ENCODE measurements around the gene CAMK2G. TPM values are rescaled to one million over a fixed set of nuclear protein-coding genes. Genes with fewer than 3 reads are reported as not detected.
A peak's percentile ranks its signal among the peaks of the same experiment; 100 is the strongest.

Gene CAMK2G
- total and polyA plus RNA-seq, 2 experiments from 2014 or later, result 30.6 to 34.1 TPM

GRCh38 chr10:73854310-73854709 is 20.0 kb downstream of the CAMK2G start:
- no peaks in the 10 kb centered on the region for H3K9me3 Mint-ChIP-seq
- peaks cover 22% of the 10 kb centered on the region for H4K20me1 ChIP-seq (replicated peaks; ENCODE audit: insufficient read depth)
- peaks cover 15% of the 10 kb centered on the region for H3K79me2 ChIP-seq (replicated peaks; ENCODE audit: insufficient read depth)
- H3K27ac ChIP-seq (ENCODE audit: low read depth), result no peak overlapping the region
- TF ChIP-seq ZNF331 (CRISPR knock-in tag; IDR thresholded peaks at IDR 0.05; ENCODE audit: low read depth), result no peak
- TF ChIP-seq JUNB (IDR thresholded peaks at IDR 0.05; ENCODE audit: unreplicated experiment), result no peak
- TF ChIP-seq, protein P1, sequence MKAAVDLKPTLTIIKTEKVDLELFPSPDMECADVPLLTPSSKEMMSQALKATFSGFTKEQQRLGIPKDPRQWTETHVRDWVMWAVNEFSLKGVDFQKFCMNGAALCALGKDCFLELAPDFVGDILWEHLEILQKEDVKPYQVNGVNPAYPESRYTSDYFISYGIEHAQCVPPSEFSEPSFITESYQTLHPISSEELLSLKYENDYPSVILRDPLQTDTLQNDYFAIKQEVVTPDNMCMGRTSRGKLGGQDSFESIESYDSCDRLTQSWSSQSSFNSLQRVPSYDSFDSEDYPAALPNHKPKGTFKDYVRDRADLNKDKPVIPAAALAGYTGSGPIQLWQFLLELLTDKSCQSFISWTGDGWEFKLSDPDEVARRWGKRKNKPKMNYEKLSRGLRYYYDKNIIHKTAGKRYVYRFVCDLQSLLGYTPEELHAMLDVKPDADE (IDR thresholded peaks at IDR 0.05), result no peak
- no peak for TF ChIP-seq STAT1 (IDR thresholded peaks at IDR 0.05; ENCODE audit: unreplicated experiment)
- TF ChIP-seq REST (IDR thresholded peaks at IDR 0.05; ENCODE audit: unreplicated experiment), result no peak
- TF ChIP-seq CTCF (conservative IDR thresholded peaks at IDR 0.05; ENCODE audit: low read depth in 2 of 2), result no peak
- no peak for TF ChIP-seq NANOG (IDR thresholded peaks at IDR 0.05; ENCODE audit: borderline replicate concordance)
- no peak for TF ChIP-seq ZNF114 (CRISPR knock-in tag; IDR thresholded peaks at IDR 0.05)
- no peak for TF ChIP-seq EZH2phosphoT487 (IDR thresholded peaks at IDR 0.05; ENCODE audit: unreplicated experiment)
- TF ChIP-seq POLR2AphosphoS5 (IDR thresholded peaks at IDR 0.05; ENCODE audit: low read depth), result no peak
- no peak for TF ChIP-seq CREB1 (CRISPR knock-in tag; IDR thresholded peaks at IDR 0.05; ENCODE audit: low read depth)
- TF ChIP-seq EZH2 (IDR thresholded peaks at IDR 0.05; ENCODE audit: low read depth, unreplicated experiment), result no peak
- TF ChIP-seq, protein P2, sequence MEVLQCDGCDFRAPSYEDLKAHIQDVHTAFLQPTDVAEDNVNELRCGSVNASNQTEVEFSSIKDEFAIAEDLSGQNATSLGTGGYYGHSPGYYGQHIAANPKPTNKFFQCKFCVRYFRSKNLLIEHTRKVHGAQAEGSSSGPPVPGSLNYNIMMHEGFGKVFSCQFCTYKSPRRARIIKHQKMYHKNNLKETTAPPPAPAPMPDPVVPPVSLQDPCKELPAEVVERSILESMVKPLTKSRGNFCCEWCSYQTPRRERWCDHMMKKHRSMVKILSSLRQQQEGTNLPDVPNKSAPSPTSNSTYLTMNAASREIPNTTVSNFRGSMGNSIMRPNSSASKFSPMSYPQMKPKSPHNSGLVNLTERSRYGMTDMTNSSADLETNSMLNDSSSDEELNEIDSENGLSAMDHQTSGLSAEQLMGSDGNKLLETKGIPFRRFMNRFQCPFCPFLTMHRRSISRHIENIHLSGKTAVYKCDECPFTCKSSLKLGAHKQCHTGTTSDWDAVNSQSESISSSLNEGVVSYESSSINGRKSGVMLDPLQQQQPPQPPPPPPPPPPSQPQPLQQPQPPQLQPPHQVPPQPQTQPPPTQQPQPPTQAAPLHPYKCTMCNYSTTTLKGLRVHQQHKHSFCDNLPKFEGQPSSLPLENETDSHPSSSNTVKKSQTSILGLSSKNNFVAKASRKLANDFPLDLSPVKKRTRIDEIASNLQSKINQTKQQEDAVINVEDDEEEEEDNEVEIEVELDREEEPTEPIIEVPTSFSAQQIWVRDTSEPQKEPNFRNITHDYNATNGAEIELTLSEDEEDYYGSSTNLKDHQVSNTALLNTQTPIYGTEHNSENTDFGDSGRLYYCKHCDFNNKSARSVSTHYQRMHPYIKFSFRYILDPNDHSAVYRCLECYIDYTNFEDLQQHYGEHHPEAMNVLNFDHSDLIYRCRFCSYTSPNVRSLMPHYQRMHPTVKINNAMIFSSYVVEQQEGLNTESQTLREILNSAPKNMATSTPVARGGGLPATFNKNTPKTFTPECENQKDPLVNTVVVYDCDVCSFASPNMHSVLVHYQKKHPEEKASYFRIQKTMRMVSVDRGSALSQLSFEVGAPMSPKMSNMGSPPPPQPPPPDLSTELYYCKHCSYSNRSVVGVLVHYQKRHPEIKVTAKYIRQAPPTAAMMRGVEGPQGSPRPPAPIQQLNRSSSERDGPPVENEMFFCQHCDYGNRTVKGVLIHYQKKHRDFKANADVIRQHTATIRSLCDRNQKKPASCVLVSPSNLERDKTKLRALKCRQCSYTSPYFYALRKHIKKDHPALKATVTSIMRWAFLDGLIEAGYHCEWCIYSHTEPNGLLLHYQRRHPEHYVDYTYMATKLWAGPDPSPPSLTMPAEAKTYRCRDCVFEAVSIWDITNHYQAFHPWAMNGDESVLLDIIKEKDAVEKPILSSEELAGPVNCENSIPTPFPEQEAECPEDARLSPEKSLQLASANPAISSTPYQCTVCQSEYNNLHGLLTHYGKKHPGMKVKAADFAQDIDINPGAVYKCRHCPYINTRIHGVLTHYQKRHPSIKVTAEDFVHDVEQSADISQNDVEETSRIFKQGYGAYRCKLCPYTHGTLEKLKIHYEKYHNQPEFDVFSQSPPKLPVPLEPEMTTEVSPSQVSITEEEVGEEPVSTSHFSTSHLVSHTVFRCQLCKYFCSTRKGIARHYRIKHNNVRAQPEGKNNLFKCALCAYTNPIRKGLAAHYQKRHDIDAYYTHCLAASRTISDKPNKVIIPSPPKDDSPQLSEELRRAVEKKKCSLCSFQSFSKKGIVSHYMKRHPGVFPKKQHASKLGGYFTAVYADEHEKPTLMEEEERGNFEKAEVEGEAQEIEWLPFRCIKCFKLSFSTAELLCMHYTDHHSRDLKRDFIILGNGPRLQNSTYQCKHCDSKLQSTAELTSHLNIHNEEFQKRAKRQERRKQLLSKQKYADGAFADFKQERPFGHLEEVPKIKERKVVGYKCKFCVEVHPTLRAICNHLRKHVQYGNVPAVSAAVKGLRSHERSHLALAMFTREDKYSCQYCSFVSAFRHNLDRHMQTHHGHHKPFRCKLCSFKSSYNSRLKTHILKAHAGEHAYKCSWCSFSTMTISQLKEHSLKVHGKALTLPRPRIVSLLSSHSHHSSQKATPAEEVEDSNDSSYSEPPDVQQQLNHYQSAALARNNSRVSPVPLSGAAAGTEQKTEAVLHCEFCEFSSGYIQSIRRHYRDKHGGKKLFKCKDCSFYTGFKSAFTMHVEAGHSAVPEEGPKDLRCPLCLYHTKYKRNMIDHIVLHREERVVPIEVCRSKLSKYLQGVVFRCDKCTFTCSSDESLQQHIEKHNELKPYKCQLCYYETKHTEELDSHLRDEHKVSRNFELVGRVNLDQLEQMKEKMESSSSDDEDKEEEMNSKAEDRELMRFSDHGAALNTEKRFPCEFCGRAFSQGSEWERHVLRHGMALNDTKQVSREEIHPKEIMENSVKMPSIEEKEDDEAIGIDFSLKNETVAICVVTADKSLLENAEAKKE (CRISPR knock-in tag; IDR thresholded peaks at IDR 0.05), result no peak
- no peak overlapping the region for H3K4me2 ChIP-seq
- no peak overlapping the region for H2AFZ ChIP-seq
- no peak overlapping the region; the same call in 2 of the 3 replicates for H3K4me3 Mint-ChIP-seq
- H3K4me3 ChIP-seq, result no peak overlapping the region
- H3K27ac Mint-ChIP-seq, result peak overlapping the region; percentile 45
- peaks cover 7% of the 10 kb centered on the region for H3F3A ChIP-seq (replicated peaks; ENCODE audit: low read depth)
- ATAC-seq (no peak), DNase-seq (ENCODE audit: low spot score) (no peak)
- H3K4me1 Mint-ChIP-seq, result peaks cover 53% of the 10 kb centered on the region
- H3K27me3 ChIP-seq (ENCODE audit: insufficient read depth), result no peaks in the 10 kb centered on the region
- no peaks in the 10 kb centered on the region; the same call in none of the 2 replicates for H3K36me3 ChIP-seq (ENCODE audit: insufficient read depth)
- H3K36me3 Mint-ChIP-seq (ENCODE audit: low read depth), result peaks cover 33% of the 10 kb centered on the region
- no peaks in the 10 kb centered on the region for H3K27me3 Mint-ChIP-seq (ENCODE audit: insufficient read depth, low read depth, poor library complexity)
- peaks cover 10% of the 10 kb centered on the region for H3K4me1 ChIP-seq (ENCODE audit: insufficient read depth)
- no peaks in the 10 kb centered on the region for H3K9me2 ChIP-seq (ENCODE audit: insufficient read depth)

Data from GM23338 (cell line).